Activated CD4-positive, alpha-beta T cell treated with anti-CD3 and anti-CD28 coated beads, Interleukin-2, amount 50 U/mL, for 4 hours (primary cell): ENCODE measurements around the gene PARP8.
"Not testable (repeated sequence)": the region's sequence is repeated elsewhere in the genome, so short reads cannot be mapped to it uniquely, and the experiment has no call there.

Experiments used
- DNase-seq, 2 experiments: peaks; one replicate each; pipeline ENCODE4 v3.0.0-alpha.2; 2020

PARP8 gene

DNA sequence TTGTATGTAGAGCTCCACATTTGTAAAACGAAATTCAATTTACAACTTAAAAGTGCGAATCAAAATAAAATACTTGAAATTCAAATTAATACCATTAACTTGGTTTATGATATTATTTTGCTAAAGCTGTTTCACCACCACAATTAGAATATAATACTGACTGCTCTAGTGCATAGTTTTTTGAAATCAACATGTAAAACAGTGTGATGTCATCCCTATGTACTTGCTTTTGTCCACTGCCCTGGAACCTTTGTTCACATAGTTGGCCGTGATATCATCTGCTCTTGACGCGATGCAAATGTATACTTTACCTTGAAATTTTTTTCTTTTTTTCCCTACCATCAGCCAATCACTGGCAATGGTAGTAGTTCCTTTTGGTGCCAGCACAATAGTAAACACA lies 125.4 kb downstream of the PARP8 start:
- DNase-seq = no peak

DNA sequence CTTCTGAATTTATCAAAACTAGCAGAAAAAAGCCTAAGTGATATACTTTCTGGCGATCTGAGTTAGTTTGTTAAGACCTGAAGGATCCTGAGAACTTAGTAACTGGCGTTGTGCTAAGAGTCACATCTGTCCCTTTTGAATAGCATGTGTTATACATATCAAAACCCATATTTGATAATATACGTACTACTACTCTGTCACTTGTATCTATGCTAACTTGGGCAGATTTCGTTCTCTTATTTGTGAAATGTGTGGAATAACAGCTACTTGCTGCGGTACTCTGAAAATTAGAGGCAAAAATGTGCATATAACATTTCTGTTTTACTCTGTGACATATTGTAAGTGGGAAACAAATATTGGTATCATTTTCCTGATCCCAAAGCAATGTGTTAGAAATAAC lies 126.4 kb downstream of the PARP8 start:
- no peak for DNase-seq

DNA sequence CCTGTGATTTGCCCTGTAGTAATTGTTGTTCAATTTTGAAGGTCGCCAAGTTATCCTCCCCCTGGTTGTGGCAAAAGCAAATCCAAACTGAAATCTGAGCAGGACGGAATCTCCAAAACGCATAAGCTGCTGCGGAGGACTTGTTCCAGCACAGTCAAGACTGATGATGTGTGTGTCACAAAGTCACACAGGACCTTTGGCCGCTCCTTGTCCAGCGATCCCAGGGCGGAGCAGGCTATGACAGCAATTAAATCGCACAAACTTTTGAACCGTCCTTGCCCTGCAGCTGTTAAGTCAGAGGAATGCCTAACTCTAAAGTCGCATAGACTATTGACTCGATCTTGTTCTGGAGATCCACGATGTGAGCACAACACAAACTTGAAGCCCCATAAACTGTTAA lies 128.4 kb downstream of the PARP8 start:
- no peak for DNase-seq

DNA sequence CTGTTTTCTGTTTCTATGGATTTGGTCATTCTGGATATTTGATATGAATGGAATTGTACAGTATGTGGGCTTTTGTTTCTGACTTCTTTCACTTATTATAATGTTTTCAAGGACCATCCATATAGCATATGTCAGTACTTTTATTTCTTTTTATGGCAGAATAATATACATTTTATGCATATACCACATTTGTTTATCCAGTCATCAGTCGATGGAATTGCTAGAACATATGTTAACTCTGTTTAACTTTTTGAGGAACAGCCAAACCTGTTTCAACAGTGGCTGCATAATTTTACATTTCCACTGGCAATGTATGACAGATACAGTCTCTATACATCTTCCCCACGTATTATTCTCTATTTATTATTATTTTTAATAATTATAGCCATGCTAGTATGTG lies 131.6 kb downstream of the PARP8 start:
- DNase-seq = no peak

DNA sequence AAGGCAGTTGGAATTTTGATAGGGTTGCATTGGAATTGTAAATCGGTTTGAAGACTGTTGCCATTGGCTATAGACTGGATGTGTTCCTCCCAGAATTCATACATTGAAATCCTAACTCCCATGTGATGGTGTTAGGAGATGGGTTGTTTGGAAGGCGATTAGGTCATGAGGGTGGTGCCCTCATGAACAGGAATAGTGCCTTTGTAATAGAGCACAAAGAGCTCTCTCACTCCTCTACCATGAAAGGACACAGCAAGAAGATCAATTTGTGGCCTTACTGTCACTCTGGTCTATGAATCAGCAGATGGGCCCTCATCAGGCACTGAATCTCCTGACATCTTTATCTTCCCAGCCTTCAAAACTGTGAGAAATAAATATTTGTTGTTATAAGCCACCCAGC lies 133.2 kb downstream of the PARP8 start:
- no peak for DNase-seq

DNA sequence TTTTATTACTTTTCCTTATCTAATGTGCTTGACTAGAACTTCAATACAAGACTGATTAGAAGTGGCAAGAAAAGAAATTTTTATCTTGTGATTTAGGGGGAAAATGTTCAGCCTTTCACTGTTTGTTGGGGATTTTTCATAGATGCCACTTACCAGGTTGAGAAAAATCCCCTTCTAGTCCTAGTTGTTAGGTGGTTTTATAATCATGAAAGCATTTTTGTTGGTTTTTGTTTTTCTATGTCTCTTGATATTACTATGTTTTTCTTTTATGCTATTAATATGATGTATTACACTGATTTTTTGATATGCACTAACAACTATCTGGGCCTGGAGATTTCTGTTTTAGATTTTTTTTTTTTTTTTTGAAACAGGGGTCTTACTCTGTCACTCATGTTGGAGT lies 134.0 kb downstream of the PARP8 start:
- DNase-seq = no peak

DNA sequence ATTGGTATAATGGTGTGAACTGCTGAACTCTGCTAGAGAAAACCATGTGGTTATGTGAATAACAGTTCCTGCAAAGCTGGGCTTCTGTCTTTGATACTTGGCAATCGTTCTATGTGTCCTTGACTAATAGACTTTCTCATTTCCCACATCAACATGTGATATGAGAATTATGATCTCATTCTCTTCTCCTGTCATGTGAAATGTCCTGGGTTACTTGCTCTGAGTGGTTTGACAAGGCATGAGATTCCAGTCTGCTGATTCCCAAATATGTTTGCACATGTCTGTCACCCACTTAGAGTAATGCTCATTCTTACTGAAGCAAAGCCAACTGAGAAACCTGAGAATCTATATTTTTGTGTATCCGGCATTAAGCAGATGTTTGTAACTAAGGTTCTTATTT lies 141.2 kb downstream of the PARP8 start:
- DNase-seq = no peak

DNA sequence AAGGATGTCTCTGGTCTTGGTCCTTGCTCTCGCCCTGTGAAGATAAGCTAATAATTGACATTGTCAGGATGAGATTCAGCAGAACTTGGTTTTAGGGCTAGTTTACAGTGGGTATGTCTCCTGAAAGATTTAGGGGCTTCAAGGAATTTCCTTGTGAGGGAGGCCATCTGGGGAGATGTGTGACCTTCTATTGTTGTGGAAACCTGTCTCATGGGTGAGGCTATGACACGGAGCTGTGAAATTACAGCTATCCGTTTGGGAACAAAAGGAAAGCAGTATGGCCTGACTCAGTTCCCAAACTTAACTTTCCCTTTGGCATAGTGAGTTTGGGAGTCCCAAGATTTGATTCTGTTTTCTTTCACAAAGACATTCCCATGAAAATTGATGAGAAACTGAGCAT lies 142.0 kb downstream of the PARP8 start:
- no peak for DNase-seq

DNA sequence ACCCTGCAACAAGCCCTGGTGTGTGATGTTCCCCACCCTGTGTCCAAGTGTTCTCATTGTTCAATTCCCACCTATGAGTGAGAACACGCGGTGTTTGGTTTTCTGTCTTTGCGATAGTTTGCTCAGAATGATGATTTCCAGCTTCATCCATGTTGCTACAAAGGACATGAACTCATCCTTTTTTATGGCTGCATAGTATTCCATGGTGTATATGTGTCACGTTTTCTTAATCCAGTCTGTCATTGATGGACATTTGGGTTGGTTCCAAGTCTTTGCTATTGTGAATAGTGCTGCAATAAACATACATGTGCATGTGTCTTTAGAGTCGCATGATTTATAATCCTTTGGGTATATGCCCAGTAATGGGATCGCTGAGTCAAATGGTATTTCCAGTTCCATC lies 145.3 kb downstream of the PARP8 start:
- not testable (repeated sequence) for DNase-seq

DNA sequence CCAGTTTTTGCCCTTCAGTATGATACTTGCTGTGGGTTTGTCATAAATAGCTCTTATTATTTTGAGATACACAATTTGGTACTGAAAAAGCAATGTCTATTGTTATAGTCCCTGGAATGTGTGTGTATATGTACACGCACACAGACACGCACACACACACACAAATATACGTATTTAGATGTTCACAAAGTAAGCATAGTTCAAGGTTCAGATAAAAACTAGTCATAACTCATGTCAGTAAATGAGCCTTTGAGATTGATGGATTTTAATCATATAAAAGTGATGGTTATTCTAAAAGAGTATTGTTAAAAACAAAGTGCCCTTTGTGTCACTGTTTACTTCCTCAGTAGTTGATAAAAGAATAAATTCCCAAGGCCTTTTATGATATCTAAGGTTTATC lies 147.3 kb downstream of the PARP8 start:
- no peak for DNase-seq

DNA sequence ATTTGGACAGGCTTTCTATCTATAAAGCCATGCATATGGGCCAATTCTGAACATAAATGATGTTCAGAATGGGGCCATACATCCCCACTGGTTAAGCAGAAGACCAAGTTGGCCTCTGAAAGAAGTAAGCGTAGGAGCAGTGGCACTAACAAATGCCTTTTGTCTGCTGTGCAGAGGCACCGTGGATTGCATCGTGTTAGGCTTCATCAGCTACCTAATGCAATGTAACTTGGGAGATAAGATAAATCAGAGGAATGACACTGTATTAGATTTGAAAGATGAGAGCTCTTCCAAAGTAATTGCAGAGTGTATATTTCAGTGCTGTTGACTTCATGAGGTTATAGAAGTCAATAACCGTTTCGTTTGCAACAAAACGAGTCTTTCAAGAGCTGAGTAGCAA lies 148.1 kb downstream of the PARP8 start:
- DNase-seq = no peak

DNA sequence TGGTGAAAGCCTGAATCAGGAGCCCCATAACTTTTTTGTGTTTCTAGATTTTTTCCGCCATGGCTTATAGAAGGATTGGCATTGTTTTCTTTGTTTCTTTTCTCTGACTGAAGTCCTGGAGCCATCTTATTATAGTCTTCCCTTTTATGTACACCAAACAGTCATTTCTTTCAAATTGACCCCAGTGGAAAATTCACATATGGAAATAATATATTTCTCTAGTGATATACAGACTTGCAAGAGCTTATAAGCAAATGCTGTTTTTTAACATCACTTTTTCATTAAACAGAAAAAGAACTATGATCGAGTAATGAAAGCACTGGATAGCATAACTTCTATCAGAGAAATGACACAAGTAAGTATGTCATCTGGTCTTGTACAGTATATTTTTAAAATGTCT lies 155.6 kb downstream of the PARP8 start:
- DNase-seq = no peak

DNA sequence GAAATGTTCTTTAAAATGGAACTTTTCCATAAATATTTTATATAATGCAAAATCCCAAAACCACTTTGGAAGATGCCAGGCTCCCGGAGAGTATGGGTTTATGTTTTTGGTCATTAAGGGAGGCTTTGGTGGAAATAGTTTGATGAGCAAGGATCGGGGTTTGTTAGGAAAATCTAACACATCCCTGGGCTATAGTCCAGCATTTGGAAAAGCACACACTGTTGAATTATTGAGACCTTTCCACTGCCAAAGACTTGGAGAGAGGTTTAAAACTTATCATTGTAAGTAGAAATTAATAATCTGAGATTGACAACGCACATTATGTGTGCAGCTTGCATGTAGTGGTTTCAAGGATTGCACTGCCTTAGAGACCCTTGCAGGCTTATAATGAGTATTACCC lies 156.3 kb downstream of the PARP8 start:
- DNase-seq = no peak

DNA sequence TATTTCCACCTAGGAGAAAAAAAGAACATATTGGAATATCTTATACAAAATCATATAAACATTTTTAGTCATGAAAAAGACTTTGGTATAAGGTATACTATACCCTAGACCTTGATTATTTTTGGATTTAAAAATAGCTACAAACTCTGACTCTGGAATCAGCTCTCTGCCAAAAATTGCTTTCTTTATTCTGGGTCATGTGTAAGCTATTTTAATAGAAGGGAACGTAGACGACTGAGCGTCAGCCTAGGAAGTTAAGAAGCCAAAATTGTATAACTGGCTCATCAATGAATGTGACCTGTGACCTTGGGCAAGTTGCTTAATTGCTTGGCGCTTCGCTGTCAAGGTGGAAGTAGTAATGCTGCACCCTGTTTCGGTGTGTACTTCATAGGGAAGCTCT lies 157.1 kb downstream of the PARP8 start:
- no peak for DNase-seq

DNA sequence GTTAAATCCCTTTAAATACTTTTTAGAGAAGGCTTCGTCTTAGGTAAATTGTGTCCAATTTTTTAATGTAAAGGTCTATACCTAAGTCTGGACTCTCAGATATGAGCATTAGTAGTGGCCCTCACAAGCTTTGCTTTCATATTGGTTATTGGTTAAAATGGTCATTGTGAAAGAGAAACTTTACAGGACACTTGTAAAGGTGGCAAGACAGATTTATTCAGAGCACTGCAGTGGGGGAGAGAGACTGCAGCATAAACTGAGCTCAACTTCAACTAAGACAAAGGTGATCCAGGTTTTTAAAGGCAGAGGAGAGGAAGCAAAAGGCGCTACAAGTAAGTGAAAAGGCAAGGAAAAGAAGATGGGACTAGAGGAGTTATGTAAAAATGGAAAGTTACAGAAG lies 157.7 kb downstream of the PARP8 start:
- no peak for DNase-seq

DNA sequence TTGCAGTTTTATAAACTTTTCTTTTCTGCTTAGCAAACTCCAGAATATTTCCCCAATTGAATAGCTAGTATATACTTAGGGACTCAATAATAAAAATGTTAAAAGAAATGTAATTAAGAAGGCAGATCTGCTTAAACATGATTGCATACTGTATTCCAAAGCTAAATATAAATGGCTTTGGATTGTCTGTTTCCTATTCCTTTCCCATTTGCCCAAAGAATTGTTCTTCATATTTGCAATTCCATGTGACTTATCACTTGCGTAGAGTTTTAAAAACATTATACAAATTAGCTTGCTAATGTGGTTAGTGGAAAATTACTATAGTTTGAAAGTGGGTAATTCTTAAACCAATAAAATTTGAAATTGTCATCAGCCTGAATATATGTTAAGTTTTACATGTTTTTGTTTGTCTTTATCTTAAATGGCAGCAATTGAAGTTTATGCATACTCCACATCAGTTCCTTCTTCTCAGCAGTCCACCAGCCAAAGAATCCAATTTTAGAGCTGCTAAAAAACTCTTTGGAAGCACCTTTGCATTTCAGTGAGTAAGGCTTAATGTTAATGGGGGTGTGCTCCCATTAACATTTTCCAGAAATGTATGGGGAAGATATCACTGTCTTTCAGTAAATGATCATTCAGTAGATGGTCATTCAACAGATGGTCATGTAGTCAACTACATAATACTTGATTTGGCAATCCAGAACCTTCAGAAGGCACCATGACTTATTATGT lies 161.2 kb downstream of the PARP8 start:
- DNase-seq = no peak

DNA sequence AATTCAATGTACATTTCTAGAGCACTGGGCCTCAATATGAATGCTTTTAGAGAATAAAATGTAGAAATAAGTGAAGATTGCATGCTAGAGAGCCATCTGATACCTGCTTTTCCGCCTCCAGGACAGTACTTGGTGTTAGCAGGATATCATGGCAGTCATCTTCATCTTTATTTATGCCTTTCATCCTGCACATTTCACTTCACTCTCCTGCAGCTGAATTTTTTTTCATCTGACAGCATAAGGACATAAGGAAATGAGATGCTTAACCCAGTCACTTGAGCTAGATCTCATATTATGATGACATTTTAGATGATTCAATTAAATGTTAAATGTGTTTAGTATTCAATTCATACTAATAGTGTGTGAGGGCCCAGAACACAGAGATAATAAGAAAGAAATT lies 162.6 kb downstream of the PARP8 start:
- no peak for DNase-seq

DNA sequence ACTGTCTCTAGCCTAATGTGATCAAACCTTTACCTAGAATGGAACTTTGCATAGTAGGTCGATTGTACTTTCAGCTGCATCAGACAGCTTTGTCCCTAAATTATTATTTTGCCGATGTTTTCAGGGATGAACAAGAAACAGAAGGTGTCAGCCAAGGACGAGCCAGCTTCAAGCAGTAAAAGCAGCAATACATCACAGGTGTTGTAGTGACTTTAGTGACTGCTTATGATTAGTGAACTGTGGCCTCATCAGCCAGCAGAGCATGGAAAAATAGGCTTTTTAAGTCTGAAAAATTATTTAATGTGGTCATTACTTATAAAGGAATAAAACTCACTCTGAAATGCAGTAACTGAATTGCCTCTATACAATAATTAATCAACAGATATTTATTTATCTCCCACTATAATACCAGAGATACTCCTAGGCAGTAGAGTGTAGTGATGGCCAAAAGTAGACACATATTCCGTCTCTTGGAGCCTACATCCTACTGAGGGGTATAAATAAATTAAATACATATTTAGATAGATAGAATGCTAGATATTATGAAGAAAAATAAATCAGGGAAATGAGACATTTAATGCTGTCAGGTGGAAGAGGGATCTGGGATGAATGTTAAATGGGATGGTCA lies 166.3 kb downstream of the PARP8 start:
- DNase-seq = no peak

DNA sequence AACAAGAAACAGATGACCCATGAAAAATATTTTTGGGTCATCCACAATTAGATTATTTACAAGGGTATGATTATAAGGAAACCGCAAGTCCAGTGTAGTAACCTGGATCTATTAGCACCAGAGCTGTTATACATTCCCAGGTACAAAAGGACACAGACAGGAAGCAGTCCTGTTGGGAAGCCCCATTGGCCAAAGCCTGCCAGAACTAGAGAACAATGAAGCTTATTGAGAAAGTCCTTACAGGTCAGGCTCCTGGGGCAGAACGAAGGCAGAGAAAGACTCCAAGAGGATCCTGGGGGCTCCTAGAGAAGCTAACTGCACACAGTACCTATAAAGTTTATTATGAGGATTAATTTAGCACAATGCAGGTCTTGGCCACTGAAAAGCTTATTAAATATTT lies 169.9 kb downstream of the PARP8 start:
- DNase-seq = no peak

DNA sequence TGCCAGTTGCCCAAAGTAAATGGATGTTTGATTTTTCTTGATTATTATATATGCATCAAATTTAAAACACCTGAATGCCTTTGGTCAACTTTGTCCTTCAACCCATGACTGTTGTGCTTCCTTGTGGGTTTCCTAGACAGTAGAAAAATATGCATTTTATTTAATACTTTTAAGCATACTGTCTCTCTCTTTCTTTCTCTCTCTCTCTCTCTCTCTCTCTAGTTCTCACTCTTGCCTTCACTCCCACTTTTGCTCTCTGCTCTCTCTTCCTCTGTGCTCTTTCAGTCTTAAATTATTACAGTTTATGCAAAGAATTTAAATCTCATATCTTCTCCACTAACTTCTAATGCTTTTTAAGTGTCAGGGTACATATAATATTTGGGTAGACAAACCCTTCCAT lies 173.0 kb downstream of the PARP8 start:
- no peak for DNase-seq

DNA sequence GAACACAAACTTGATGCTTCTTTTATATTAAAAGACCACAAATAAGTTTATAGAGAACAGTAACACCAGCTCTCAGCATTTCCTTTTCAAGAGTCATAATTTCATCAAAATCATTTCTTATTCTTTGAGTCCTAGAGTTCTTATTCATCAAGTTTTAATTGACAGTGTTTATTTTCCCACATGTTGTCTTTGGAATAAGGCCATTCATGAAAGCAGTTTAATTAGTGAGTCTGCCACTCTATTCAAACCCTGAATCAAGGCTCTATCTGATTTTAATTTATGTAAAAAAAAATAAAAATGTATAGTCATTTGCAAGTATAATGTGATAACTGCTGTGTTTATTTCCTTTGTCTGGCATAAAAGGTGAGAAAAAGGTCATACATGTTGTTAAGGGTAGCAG lies 176.7 kb downstream of the PARP8 start:
- no peak for DNase-seq

DNA sequence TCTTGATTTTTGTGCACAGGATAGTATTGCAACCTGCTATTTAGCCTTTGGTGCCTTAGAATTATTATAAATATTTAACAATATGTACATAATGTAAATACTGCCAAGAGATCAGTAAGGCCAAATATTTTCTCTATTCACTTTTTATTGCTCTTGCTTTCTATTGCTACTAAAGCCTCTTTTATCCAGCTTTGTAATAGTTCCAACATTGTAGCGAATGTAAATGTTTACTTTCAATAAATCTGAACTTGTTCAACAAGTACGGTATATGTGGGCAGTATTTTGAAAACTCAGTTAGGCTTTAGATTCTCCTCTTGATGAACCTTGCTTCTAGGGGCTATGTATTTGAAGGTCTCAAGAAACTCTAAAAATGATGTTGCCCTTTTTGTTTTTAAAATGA lies 179.8 kb downstream of the PARP8 start:
- DNase-seq = no peak

DNA sequence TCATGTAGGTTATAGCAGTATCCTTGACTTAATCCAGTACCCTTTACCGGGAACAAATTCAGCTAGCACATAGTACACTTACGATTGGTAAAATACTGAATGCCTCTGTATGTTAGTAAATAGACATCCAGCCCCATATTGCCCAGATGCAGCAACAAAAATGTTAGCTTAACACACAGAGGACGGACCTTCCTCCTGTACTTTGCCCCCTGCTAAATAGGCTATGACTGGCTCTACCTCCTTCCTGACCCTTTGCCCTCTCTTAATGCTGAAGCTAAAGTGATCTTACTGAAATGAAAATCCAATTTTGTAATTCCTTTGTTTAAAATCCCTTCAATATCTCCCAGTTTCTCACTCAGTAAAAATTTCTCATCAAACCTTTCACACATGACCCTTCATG lies 183.1 kb downstream of the PARP8 start:
- DNase-seq = no peak

DNA sequence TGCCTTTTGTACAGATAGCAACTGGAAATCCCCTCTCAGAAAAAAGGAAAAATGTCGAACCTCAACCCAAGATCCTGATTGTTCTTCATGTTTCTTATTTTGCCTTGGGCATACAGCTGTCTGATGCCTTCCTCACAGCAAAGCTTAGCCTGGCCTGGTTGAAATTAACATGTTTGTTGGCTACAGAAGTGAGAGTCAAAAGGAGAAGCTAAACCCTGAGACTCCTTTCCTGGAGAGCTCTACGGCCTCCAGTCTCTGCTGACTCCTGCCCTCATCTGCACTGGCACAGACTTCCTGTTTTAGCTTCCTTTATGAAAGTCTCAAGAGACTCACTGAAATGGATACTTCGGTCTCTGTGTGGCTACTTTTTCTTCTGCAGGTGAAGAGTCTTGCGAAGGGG lies 186.7 kb downstream of the PARP8 start:
- DNase-seq = no peak

DNA sequence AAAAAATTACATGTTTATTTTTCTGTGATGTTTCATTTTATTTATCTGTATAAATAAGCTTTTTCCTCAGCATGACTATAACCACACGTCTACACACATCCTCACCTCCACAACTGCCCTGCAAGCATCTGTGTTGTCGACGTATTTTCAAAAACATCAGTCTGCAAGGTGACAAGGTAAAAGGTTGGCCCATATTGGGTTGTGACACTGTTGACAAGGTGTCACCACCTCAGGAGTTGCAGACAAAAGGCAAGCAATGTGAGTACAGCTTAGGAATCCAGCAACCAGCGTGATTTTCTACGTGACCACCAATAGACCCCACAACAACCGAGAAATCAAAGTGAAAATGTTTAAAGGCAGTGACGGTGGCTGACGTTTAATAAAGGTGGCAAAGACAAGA lies 187.6 kb downstream of the PARP8 start:
- no peak for DNase-seq
